Left forelimb (tissue), 1 donor: ENCODE results near the gene GALNT9.

ENCODE experiments used
- DNase-seq: peaks from one replicate; pipeline ENCODE4 v3.0.0-alpha.2; 2018; ENCODE audit warnings: low spot score

The GALNT9 gene

DNA sequence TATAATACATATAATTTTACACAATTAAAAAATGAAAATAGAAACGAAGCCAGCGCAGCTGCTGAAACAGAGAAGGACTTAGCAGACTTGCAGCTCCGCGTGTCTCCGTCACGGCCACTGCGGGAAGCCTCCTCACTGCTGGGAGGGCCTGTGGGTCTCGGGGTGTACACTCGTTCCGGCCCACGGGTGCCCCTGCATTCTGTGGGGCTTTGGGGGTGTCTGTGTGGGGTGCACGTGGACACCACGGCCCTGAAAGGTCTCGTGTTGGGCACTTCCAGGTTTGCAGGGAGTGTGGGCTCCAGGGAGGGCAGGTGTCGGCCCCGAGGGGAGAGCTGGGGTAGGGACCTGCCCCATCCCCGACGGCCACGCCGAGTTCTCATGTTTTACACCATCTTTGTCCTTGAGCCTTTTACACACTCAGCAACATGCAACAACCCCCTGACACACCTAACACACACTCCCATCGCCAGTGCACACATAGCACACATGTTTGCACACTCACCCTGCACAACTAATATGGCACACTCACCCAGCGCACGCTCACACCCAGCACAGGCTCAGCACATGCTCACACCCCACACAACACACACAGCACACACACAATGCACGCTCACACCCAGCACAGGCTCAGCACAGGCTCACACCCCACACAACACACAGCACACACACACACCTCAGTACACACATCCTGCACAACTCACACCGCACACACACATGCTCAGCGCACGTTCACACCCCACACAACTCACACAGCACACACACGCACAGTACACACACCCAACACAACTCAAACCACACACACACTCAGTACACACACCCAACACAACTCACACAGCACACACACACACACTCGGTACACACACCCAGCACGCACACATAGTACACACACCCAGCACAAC lies 148.5 kb downstream of the GALNT9 start:
- no peak for DNase-seq

DNA sequence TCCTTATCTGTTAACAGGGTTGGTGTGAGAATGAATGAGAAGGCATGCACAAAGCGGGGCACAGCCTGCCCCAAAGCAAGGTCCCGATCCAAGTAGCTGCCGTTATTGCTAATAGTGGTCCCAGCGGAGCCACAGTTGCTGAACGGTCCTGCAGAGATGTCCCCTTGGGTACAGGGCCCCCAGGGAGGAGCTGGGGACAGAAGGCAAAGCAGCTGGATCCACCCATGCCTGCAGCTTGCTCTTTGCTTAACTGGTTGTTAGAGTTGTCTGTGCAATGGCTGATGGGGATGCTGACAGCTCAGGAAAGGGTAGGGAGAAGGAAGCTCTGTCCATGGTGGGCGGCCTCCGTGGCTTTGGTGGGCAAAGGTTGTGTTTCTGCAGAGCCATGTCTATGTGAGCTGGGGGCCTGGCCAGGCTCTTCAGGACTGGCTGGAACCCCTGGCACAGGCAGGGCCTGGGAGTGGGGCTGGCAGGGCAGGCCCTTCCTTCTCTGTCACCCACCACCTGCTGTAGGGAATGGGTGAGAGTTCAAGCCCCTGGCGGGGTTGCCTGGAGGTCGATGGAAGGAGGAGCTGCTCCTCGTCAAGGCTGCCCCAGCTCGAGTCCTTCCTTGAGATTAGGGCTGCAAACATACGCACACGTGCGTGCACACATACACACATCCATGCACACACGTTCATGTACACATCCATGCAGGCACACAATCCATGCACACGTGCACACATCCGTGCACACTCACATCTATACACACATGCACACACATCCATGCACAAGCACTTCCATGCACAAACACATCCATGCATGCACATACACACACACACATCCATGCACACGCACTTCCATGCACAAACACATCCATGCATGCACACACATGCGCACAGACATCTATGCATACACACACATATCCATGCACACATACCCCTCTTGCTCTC lies 149.7 kb downstream of the GALNT9 start:
- DNase-seq = no peak

DNA sequence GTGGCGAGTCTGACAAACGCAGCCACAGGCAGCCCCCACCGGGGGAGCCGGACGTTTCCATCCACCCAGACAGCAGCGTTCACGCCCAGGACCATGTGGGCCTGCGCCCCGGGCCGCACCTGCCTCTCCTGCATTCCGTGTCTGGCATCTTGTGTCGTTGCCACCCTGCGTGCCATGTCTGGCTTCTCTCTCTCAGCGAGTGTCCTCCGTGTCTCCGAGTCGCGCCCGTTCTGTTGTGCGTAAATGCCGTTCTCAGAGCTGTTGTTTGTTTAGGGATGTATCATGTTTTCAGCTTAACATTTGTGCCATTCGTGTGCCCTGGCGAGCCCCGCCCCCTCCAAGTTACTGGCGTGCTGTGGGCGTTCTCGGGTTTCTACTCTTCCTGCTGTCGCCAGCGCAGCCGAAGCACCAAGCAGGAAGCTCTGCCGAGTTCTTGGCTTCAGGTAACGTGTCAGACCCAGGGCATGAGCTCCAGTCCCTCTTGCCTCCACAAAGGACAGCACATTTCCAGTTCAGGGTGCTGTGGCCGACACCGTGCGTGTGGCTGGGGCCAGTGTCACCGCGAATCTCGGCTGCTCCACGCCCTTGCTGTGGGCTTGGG lies 150.5 kb downstream of the GALNT9 start:
- no peak for DNase-seq

DNA sequence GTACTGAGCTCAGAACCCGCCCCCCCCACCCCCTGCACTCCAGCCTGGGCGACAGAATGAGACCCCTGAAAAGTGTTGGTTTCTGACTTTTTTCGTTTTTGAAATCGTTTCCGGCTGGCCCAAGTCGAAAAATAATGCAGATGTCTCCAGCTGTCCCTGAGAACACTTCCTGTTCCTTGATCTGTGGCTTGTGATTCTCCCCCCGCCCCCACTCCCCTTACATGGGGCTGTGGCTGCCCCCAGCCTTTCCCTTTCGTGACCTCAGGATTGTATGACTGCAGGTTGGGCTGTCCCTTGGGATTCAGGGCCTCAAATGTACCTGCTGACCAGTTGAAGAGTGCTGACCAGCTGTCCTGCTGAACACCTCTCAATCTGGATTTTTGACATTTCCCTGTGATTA lies 151.1 kb downstream of the GALNT9 start:
- no peak for DNase-seq

DNA sequence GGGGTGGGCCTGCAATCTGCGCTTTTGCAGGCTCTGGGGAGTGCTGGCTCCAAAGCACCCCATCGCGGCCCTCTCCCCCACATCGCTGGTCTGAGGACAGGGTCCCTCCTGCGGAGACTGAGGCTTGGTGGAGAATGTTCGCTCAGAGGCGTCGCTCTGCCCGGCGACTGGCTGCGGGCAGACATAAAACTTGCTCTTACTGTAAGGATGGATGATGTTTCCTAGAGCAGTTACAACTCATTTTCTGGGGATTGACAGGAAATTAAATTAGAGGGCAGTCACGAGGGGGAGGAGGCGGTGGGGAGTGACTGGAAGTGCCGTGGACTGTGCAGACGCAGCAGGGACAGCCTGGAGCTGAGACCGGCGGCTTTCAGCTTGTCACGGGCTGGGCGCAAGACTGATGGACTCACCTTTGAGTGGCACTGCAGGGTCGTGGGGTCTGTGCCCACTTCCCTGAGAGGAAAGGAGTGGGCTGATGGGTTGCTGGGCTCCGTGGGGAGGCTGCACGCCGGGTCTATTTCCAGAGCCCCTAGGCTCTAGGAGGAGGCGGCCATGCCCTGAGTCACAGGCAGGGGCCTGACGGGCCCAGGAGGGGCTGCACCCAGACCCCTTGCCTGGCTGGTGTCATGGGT lies 152.4 kb downstream of the GALNT9 start:
- DNase-seq = no peak

GRCh38 chr12:132176385-132176919 lies 152.9 kb downstream of the GALNT9 start:
- no peak for DNase-seq

DNA sequence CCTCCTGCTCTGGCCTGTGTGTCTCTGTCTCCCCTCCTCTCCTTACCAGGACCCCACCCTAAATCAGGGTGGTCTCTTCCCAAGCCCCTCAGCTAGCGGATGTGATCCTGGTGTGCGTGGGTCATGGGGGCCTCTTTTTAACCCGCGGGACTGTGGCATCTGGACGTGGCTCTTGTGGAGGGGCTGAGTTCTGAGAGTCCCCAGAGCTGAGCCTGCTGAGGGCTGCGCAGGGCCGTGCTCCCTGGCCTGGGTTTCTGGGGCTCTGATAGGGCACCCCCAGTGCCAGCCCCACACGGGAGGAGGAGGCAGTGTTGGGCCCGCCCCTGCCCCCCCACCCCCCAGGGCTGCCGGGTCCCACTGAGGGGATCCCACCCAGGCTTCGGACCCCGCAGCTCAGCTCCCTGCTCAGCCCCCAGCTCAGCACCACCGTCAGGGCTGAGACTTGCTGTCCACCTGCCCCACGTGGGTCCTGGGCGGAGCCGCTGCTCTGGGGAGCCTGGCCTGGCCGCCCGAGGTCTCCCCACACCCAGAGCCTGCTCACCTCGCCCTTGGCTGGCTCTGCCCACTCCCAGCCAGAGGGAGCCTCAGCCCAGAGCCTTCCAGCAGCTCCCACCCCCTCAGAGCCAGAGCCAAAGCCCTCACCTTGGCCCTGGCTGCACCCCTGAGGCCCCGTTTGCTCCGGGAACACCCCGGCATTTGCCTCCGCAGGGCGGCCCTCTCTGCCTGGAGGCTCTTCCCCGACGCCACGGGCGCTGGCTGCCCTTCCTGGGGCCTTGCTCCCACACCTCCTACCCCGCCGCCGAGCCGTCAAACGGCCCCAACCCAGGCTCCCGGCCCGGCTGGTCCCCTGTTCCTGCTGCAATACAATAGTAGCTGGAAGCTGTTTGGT lies 153.6 kb downstream of the GALNT9 start:
- DNase-seq = no peak

- DNase-seq = no peak
Observed at GRCh38 chr12:132174839-132175490, 154.4 kb downstream of the GALNT9 start.

- no peak for DNase-seq
Observed at GRCh38 chr12:132174015-132174838, 155.2 kb downstream of the GALNT9 start.

DNA sequence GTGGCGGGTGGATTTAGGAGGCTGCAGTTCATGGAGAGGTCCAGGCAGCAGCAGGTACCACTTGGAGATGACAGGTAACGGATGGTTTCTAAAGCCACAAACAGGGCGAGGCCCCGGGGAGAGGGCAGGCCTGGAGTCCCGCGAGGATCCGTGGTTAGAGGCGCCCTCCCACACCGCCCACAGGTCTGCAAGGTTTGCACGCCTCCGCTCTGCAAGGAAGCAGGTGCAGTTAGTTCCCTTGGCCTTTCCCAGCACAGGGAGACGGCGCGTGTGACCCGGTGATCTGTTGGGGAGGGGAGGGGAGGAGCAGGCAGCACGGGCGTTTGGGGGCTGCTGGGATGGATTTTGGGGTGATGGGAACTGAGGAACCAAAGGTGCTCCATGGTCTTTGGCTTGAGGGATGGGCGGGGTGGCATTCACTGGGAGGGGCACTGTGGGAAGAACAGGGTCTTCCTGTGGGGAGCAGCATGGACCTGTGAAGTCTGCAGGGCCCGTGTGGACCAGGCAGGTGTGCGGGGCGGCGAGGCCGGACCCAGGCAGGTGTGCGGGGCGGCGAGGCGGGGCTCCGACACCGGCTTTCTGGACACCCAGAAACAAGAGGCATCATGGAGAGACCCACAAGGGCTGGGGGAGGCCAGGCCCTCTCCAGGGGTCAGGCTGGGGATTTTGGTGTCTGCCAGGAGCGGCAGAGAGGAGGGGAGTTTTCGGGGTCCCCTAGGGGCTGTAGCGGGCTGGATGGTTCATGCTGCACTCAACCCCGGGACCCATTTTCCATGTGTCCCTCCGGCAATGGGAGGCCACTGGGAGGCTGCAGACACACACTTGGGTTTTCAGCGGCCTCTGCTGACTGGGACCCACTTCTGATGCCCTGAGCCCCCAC lies 156.0 kb downstream of the GALNT9 start:
- no peak for DNase-seq

GRCh38 chr12:132172619-132173018 lies 156.8 kb downstream of the GALNT9 start:
- DNase-seq = no peak

DNA sequence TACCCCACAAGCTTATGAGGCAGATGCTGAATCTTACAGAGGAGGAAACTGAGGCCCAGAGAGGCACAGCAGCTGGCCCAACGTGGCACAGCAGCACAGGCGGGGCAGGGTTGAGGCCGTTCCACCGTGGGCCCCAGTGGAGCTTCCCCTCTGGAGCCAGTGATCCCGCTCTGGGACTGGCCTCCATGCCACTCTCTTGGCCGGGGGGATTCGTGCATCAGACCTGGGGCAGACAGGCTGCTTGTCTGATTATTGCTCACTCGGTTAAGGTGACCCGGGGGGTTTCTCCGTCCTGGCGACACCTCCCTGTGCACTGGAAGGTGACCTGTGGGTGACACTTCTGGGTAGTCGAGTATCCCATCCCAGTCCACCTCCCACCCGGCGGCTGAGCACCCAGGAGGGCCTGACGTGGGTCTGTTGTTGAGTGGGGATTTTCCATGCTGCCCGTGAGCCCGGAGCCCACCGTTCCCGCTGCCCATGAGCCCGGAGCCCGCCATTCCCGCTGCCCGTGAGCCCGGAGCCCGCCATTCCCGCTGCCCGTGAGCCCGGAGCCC lies 157.3 kb downstream of the GALNT9 start:
- DNase-seq = no peak

GRCh38 chr12:132171293-132171967 lies 158.0 kb downstream of the GALNT9 start:
- DNase-seq = no peak

DNA sequence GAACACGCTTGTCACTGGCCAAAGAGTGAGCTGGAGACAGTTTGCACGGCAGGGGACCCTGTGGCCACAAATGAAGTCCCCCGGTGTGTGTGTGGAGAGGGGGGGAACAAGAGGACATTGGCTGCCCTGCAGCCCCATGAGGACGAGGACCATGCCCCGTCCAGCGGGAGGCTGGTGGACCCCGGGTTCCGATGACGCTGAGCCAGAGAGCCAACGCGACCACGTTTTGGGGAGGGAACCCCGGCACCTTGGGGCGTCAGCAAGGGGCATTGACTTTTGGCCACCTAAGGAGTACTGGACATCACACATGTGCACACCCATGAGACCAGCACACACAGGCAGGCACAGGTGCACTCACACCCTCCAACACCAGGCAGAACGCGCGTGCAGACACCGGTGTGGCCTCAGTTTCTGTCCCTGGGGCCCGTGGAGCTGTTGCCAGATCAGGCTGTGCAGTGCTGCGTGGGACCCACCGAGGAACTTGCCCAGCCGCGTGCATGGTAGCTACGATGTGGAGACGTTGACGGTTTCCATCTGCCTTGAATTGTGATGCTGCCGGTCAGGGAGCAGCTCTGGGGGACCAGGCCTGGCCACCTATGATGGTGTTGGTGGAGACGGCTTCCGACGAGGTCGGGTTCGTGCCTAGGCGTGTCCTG lies 158.6 kb downstream of the GALNT9 start:
- no peak for DNase-seq

DNA sequence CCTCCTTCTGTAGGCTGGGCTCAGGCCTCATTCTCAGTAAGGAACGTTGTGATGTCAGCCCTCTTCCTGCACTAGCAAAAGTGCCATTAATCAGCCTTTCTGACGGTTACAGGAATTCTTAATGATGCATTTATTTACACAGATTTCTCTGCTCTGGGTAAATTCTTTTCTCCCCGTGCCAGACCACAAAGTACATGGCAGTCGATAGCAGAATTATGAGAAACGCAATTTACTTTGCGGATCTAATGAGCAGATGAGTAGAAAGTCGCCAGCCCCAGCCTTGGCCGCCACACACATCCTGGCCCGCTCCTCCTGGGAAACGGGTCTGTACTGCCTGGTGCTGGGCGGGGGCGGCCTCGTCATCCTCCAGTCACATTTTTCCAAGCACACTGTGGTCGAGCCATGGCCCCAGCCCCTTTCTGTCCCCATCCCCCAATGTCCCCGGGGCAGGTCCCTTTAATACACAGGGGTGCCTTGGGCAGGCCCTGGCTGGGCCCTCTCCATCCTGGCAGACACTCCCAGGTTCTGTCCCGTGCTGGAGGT lies 159.2 kb downstream of the GALNT9 start:
- DNase-seq = no peak

DNA sequence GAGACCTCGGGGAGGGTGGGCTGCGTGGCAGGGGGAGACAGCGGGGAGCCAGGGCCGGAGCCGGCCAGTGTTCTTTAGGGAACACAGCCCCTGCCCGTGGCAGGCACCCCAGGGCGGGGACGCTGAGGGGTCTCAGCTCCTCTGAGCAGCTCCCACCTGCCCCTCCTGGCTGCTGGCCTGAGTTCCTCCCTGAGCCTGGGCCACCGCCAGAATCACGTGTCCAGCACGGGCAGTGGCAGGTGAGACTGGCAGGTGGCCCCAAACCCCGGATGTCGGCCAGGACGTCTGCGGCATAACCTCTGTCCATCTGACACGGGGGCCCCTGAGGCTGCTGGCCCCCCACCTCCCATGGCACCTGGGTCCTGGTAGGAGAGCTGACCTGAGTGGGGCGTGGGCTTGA lies 160.0 kb downstream of the GALNT9 start:
- DNase-seq = no peak
